Glutamatergic neuron (in vitro differentiated cells): ENCODE data around the gene TRIM28. TPM values are rescaled to one million over a fixed set of nuclear protein-coding genes. Genes with fewer than 3 reads are reported as not detected.
"Not testable (repeated sequence)": the region's sequence is repeated elsewhere in the genome, so short reads cannot be mapped to it uniquely, and the experiment has no call there.

Experiments
- DNase-seq: peaks from one replicate; pipeline ENCODE4 v3.0.0; 2022
- H3K27ac Mint-ChIP-seq: one replicate; pipeline ENCODE4 v1.8.0; 2020; ENCODE audit warnings: mild to moderate bottlenecking, mixed read lengths, inconsistent platforms; ENCODE audit not compliant: unreplicated experiment
- H3K27me3 Mint-ChIP-seq: one replicate; pipeline ENCODE4 v1.8.0; 2020; ENCODE audit warnings: mild to moderate bottlenecking, moderate library complexity, mixed read lengths, inconsistent platforms; ENCODE audit not compliant: unreplicated experiment
- H3K36me3 Mint-ChIP-seq: one replicate; pipeline ENCODE4 v1.8.0; 2020; ENCODE audit warnings: mild to moderate bottlenecking, mixed read lengths, inconsistent platforms; ENCODE audit not compliant: unreplicated experiment
- H3K4me1 Mint-ChIP-seq: one replicate; pipeline ENCODE4 v1.8.0; 2020; ENCODE audit warnings: mild to moderate bottlenecking, low read depth, mixed read lengths, inconsistent platforms; ENCODE audit not compliant: unreplicated experiment
- H3K4me3 Mint-ChIP-seq: one replicate; pipeline ENCODE4 v1.8.0; 2020; ENCODE audit warnings: mild to moderate bottlenecking, mixed read lengths, inconsistent platforms; ENCODE audit not compliant: unreplicated experiment
- H3K9me3 Mint-ChIP-seq: one replicate; pipeline ENCODE4 v1.8.0; 2020; ENCODE audit warnings: mild to moderate bottlenecking, moderate library complexity, mixed read lengths, inconsistent platforms; ENCODE audit not compliant: unreplicated experiment
- CTCF ChIP-seq: fragments of 200-600 bp; sonication (generic); IDR thresholded peaks from one replicate; pipeline ENCODE4 v1.5.0; 2021; ENCODE audit not compliant: partially characterized antibody, unreplicated experiment
- total RNA-seq: library from RNA; stranded (reverse); fragmentation: NEBNext Ultra II Directional; extraction: Animal tissue kit (Norgen Biotek cat#: 25700); gene quantifications from one replicate; pipeline ENCODE4 v1.2.1, GENCODE V29; 2021; ENCODE audit not compliant: unreplicated experiment

Gene TRIM28
- total RNA-seq, 1 donor from 2014 or later = 361 TPM

- H3K4me3 Mint-ChIP-seq = no peak overlapping the region
- peaks cover 8% of the 10 kb centered on the region for H3K4me1 Mint-ChIP-seq
- no peak overlapping the region for H3K27ac Mint-ChIP-seq
- H3K9me3 Mint-ChIP-seq = peaks cover 1% of the 10 kb centered on the region
- no peak for TF ChIP-seq CTCF
- H3K27me3 Mint-ChIP-seq = peaks cover 3% of the 10 kb centered on the region
- H3K36me3 Mint-ChIP-seq = no peaks in the 10 kb centered on the region
- no peak for DNase-seq
Measured at GRCh38 chr19:58531034-58531840, 12.6 kb upstream of the TRIM28 start.

- H3K4me3 Mint-ChIP-seq = no peak overlapping the region
- peaks cover 1% of the 10 kb centered on the region for H3K9me3 Mint-ChIP-seq
- H3K27me3 Mint-ChIP-seq = peaks cover 10% of the 10 kb centered on the region
- no peak overlapping the region for H3K27ac Mint-ChIP-seq
- H3K4me1 Mint-ChIP-seq = peaks cover 8% of the 10 kb centered on the region
- TF ChIP-seq CTCF = no peak
- DNase-seq = no peak
- no peaks in the 10 kb centered on the region for H3K36me3 Mint-ChIP-seq
Measured at GRCh38 chr19:58535857-58536256, 8.0 kb upstream of the TRIM28 start.

GRCh38 chr19:58536852-58537798 is 6.7 kb upstream of the TRIM28 start:
- H3K27me3 Mint-ChIP-seq = peaks cover 10% of the 10 kb centered on the region
- H3K9me3 Mint-ChIP-seq = peaks cover 1% of the 10 kb centered on the region
- no peak overlapping the region for H3K27ac Mint-ChIP-seq
- DNase-seq = no peak
- no peaks in the 10 kb centered on the region for H3K36me3 Mint-ChIP-seq
- TF ChIP-seq CTCF = no peak
- peak overlapping the region; percentile 30 for H3K4me3 Mint-ChIP-seq
- H3K4me1 Mint-ChIP-seq = no peaks in the 10 kb centered on the region

- H3K27ac Mint-ChIP-seq = peak overlapping the region; percentile 62
- H3K36me3 Mint-ChIP-seq = no peaks in the 10 kb centered on the region
- peak; percentile 77 for DNase-seq
- H3K9me3 Mint-ChIP-seq = no peaks in the 10 kb centered on the region
- TF ChIP-seq CTCF = no peak
- H3K4me3 Mint-ChIP-seq = peak overlapping the region; percentile 84
- H3K27me3 Mint-ChIP-seq = peaks cover 10% of the 10 kb centered on the region
- H3K4me1 Mint-ChIP-seq = no peaks in the 10 kb centered on the region
Measured at GRCh38 chr19:58538257-58539168, 5.4 kb upstream of the TRIM28 start.

- peaks cover 13% of the 10 kb centered on the region for H3K27me3 Mint-ChIP-seq
- H3K9me3 Mint-ChIP-seq, H3K36me3 Mint-ChIP-seq, DNase-seq, H3K27ac Mint-ChIP-seq, H3K4me3 Mint-ChIP-seq, H3K4me1 Mint-ChIP-seq: not testable (repeated sequence)
Measured at GRCh38 chr19:58539169-58539559, 4.7 kb upstream of the TRIM28 start.

GRCh38 chr19:58542641-58543372 is 1.1 kb upstream of the TRIM28 start:
- H3K4me1 Mint-ChIP-seq, H3K36me3 Mint-ChIP-seq, H3K4me3 Mint-ChIP-seq, DNase-seq, H3K27ac Mint-ChIP-seq: not testable (repeated sequence)
- Mint-ChIP-seq H3K27me3 (peaks cover 25% of the 10 kb centered on the region), H3K9me3 (peaks cover 22% of the 10 kb centered on the region)
